HG02678 (cell line): Measurements from ENCODE around the gene KANK2.

Source experiments
- ATAC-seq: cut with Tn5 transposase; IDR thresholded peaks from one replicate; pipeline ENCODE4 v1.9.1; 2021; ENCODE audit warnings: mild to moderate bottlenecking, moderate library complexity; ENCODE audit not compliant: unreplicated experiment

Gene KANK2

GRCh38 chr19:11197291-11198174 lies at the start of gene KANK2:
Gene KANK2 (minus strand): TSS chr19:11197545. CDS start chr19:11194511, 3,034 bp downstream.
- peak; percentile 80 for ATAC-seq

- no peak for ATAC-seq
Observed at GRCh38 chr19:11246941-11247340, 49.6 kb upstream of the KANK2 start.

- no peak for ATAC-seq
Observed at GRCh38 chr19:11244846-11245589, 47.7 kb upstream of the KANK2 start.

GRCh38 chr19:11243798-11244169 lies 46.4 kb upstream of the KANK2 start:
- ATAC-seq: no peak

GRCh38 chr19:11242864-11243797 lies 45.8 kb upstream of the KANK2 start:
- peak; percentile 60 for ATAC-seq

- no peak for ATAC-seq
Observed at GRCh38 chr19:11242025-11242424, 44.7 kb upstream of the KANK2 start.

GRCh38 chr19:11240008-11240444 lies 42.7 kb upstream of the KANK2 start:
- ATAC-seq: no peak

- no peak for ATAC-seq
Observed at GRCh38 chr19:11239377-11240000, 42.1 kb upstream of the KANK2 start, which contains the start of gene ANGPTL8. Gene ANGPTL8 (plus strand): TSS chr19:11239619. CDS start chr19:11239638, 19 bp downstream.

- no peak for ATAC-seq
Observed at GRCh38 chr19:11238781-11239376, 41.5 kb upstream of the KANK2 start.

- ATAC-seq: no peak
Observed at GRCh38 chr19:11238041-11238440, 40.7 kb upstream of the KANK2 start.

- no peak for ATAC-seq
Observed at GRCh38 chr19:11237321-11237720, 40.0 kb upstream of the KANK2 start.

GRCh38 chr19:11236324-11237301 lies 39.3 kb upstream of the KANK2 start:
- no peak for ATAC-seq

GRCh38 chr19:11234486-11235075 lies 37.2 kb upstream of the KANK2 start:
- ATAC-seq: no peak

GRCh38 chr19:11233073-11233472 lies 35.7 kb upstream of the KANK2 start:
- ATAC-seq: no peak

- ATAC-seq: no peak
Observed at GRCh38 chr19:11232555-11232954, 35.2 kb upstream of the KANK2 start.

GRCh38 chr19:11230621-11231386 lies 33.5 kb upstream of the KANK2 start:
- no peak for ATAC-seq

- no peak for ATAC-seq
Observed at GRCh38 chr19:11227195-11227886, 30.0 kb upstream of the KANK2 start.
